ENCODE results near the gene SNX27.

DNA sequence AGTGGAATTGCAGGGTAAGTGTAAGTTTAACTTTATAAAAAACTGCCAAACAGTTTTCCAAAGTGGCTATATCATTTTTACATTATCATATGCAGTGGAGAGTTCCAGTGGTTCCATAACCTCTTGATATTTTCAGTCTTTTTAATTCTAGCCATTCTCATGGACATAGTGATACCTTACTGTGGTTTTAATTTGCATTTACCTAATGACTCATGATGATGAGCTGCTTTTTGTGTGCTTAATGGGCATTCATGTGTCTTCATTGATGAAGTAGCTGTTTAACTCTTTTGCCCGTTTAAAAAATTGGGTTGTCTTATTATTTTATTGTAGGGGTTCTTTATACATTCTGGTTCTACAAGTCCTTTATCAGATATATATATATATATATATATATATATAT, 29.4 kb downstream of the SNX27 start:
- TF ChIP-seq, protein P1, sequence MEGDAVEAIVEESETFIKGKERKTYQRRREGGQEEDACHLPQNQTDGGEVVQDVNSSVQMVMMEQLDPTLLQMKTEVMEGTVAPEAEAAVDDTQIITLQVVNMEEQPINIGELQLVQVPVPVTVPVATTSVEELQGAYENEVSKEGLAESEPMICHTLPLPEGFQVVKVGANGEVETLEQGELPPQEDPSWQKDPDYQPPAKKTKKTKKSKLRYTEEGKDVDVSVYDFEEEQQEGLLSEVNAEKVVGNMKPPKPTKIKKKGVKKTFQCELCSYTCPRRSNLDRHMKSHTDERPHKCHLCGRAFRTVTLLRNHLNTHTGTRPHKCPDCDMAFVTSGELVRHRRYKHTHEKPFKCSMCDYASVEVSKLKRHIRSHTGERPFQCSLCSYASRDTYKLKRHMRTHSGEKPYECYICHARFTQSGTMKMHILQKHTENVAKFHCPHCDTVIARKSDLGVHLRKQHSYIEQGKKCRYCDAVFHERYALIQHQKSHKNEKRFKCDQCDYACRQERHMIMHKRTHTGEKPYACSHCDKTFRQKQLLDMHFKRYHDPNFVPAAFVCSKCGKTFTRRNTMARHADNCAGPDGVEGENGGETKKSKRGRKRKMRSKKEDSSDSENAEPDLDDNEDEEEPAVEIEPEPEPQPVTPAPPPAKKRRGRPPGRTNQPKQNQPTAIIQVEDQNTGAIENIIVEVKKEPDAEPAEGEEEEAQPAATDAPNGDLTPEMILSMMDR (IDR thresholded peaks at IDR 0.05; ENCODE audit: extremely low read depth in 1 of 2, insufficient read depth in 1 of 2, low read depth in 1 of 2, low read length in 2 of 2): no peak
- TF ChIP-seq EZH2 (IDR thresholded peaks at IDR 0.05; ENCODE audit: borderline replicate concordance, low read depth, low read length, severe bottlenecking): no peak
- TF ChIP-seq FOS (IDR thresholded peaks at IDR 0.05; ENCODE audit: borderline replicate concordance, insufficient read depth, low read length): no peak
- no peak for TF ChIP-seq POLR2A (IDR thresholded peaks at IDR 0.05; ENCODE audit: low read depth, low read length)
- TF ChIP-seq POLR2AphosphoS5 (IDR thresholded peaks at IDR 0.05; ENCODE audit: insufficient read depth, low read depth, low read length): no peak
- TF ChIP-seq MAX (IDR thresholded peaks at IDR 0.05; ENCODE audit: insufficient read depth, insufficient read length): no peak
- TF ChIP-seq JUN (IDR thresholded peaks at IDR 0.05; ENCODE audit: borderline replicate concordance, insufficient read depth, insufficient read length, low read depth): no peak

Data from endothelial cell of umbilical vein (primary cell).